Fibroblast of gingiva (primary cell): Measurements from ENCODE around the gene UBE2E3.
"Not testable (repeated sequence)": the region's sequence is repeated elsewhere in the genome, so short reads cannot be mapped to it uniquely, and the experiment has no call there.

ENCODE experiments used
- DNase-seq: peaks from one replicate; pipeline ENCODE4 v3.0.0-alpha.2; 2011; ENCODE audit warnings: low read depth

Gene UBE2E3

GRCh38 chr2:181036445-181036844 lies 56.0 kb downstream of the UBE2E3 start:
- no peak for DNase-seq

GRCh38 chr2:181036848-181037603 lies 56.6 kb downstream of the UBE2E3 start:
- peak; percentile 89 for DNase-seq

GRCh38 chr2:181037922-181038321 lies 57.5 kb downstream of the UBE2E3 start:
- DNase-seq = no peak

- no peak for DNase-seq
Observed at GRCh38 chr2:181038796-181039195, 58.4 kb downstream of the UBE2E3 start.

- DNase-seq = not testable (repeated sequence)
Observed at GRCh38 chr2:181040839-181041238, 60.4 kb downstream of the UBE2E3 start.

GRCh38 chr2:181041661-181042060 lies 61.3 kb downstream of the UBE2E3 start:
- DNase-seq = no peak

GRCh38 chr2:181042706-181043105 lies 62.3 kb downstream of the UBE2E3 start:
- no peak for DNase-seq

- no peak for DNase-seq
Observed at GRCh38 chr2:181046833-181047232, 66.4 kb downstream of the UBE2E3 start.

GRCh38 chr2:181047829-181048228 lies 67.4 kb downstream of the UBE2E3 start:
- no peak for DNase-seq

GRCh38 chr2:181051861-181052522 lies 71.6 kb downstream of the UBE2E3 start:
- no peak for DNase-seq

- no peak for DNase-seq
Observed at GRCh38 chr2:181052523-181052891, 72.1 kb downstream of the UBE2E3 start.

GRCh38 chr2:181054256-181054655 lies 73.9 kb downstream of the UBE2E3 start:
- no peak for DNase-seq

GRCh38 chr2:181054843-181055242 lies 74.4 kb downstream of the UBE2E3 start:
- DNase-seq = no peak

- DNase-seq = no peak
Observed at GRCh38 chr2:181058378-181059269, 78.2 kb downstream of the UBE2E3 start.

GRCh38 chr2:181063696-181064095 lies 83.3 kb downstream of the UBE2E3 start:
- no peak for DNase-seq

GRCh38 chr2:181065458-181065857 lies 85.1 kb downstream of the UBE2E3 start:
- no peak for DNase-seq

- DNase-seq = no peak
Observed at GRCh38 chr2:181066333-181066732, 85.9 kb downstream of the UBE2E3 start.

GRCh38 chr2:181070119-181070835 lies 89.9 kb downstream of the UBE2E3 start:
- no peak for DNase-seq

- no peak for DNase-seq
Observed at GRCh38 chr2:181070836-181071200, 90.4 kb downstream of the UBE2E3 start.

- peak; percentile 7 for DNase-seq
Observed at GRCh38 chr2:181072486-181073235, 92.3 kb downstream of the UBE2E3 start.

- no peak for DNase-seq
Observed at GRCh38 chr2:181073896-181074295, 93.5 kb downstream of the UBE2E3 start.
